GM10248 (cell line): ENCODE measurements around the gene PI4K2A.

ENCODE experiments used
- CTCF ChIA-PET: fragments of 300-600 bp; sonication (Branson Sonifier 250); formaldehyde crosslinking; extraction: SDS; loops from one replicate; lab custom pipeline; 2021; ENCODE audit warnings: antibody characterized with exemption; lab: Yijun Ruan, JAX
- POLR2A ChIA-PET: fragments of 350-650 bp; sonication (Branson Sonifier 250); formaldehyde crosslinking; extraction: SDS; loops from one replicate; lab custom pipeline; 2020; ENCODE audit warnings: antibody characterized with exemption; lab: Yijun Ruan, JAX
- DNase-seq: peaks from one replicate; pipeline ENCODE4 v3.0.0; 2012; ENCODE audit errors: extremely low spot score
- CTCF ChIP-seq: IDR thresholded peaks from 2 replicates; pipeline ENCODE4 v1.5.1; 2012; ENCODE audit warnings: mild to moderate bottlenecking, low read depth; ENCODE audit errors: extremely low read depth, missing control alignments, control extremely low read depth

The PI4K2A gene

DNA sequence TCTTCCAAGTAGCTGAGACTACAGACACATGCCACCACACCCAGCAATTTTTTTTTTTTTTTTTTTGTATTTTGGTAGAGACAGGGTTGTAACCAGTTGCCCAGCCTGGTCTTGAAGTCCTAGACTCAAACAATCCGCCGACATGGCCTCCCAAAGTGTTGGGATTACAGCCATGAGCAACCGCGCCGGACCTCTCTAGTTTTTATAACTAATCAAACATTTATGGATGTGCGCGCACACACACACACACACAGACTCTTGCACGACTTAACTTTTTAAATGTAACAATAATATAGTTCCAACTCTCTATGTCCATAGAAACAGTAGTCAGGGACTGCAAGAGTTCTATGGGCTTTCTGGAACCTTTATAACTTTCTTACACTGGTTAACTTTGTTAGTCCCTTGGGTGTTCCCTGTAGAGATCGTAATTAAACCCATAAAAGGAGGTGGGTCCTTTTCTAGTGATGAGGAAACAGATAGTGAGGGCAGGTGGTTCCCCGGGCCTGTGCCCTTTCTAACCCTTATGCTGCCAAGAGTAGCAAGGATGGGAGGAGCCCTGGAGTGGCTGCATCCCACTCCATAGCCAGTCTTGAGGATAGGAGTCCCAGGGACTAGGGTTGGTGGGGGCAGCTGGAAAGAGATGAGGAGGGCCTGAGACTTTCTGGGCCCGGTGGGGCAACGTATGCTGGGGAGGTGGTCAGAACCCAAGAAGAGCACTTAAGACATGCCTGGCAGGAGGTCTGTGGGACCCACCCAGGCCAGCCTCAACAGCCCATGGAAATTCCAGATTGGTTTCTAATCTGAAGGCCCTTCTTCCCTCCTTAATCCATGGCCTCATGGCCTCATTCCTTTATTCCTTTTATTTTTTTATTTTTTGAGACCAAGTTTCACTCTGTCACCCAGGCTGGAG is 81.7 kb downstream of the PI4K2A start:
- ChIA-PET CTCF (interaction anchor here (10.5 to 28.5 kb wide), 2 partner anchors 11 to 14 kb away, joined by 95 to 552 read pairs; partner anchors contain the start of genes MARVELD1 and ZFYVE27), POLR2A (no interaction called here)
- DNase-seq = no peak
- no peak for TF ChIP-seq CTCF

GRCh38 chr10:97723001-97723400 is 82.5 kb downstream of the PI4K2A start:
- DNase-seq = no peak
- no peak for TF ChIP-seq CTCF
- CTCF ChIA-PET = interaction anchor here (1.3 to 28.5 kb wide), 3 partner anchors 10 to 43 kb away, joined by 4 to 552 read pairs (median 95); partner anchors contain the start of genes MARVELD1 and ZFYVE27
- POLR2A ChIA-PET = no interaction called here

- POLR2A ChIA-PET = no interaction called here
These were observed 84.0 kb downstream of the PI4K2A start for GRCh38 chr10:97724341-97724941.

More at GRCh38 chr10:97724341-97724941, 84.0 kb downstream of the PI4K2A start:
- no peak for TF ChIP-seq CTCF
- DNase-seq = no peak
- CTCF ChIA-PET = interaction anchor here (0.8 to 28.5 kb wide), 8 partner anchors 9 to 190 kb away, joined by 3 to 552 read pairs (median 4); partner anchors contain the start of genes AVPI1, MARVELD1 and ZFYVE27
